H4 (cell line): ENCODE data around the gene NAGA. TPM values are rescaled to one million over a fixed set of nuclear protein-coding genes. Genes with fewer than 3 reads are reported as not detected.
"Not testable (repeated sequence)": the region's sequence is repeated elsewhere in the genome, so short reads cannot be mapped to it uniquely, and the experiment has no call there.

Experiments used
- DNase-seq: peaks from one replicate; pipeline ENCODE4 v3.0.0-alpha.2; 2015; ENCODE audit warnings: low spot score
- total RNA-seq: library from RNA; depleted of rRNA; stranded (reverse); fragments of >200 nt; shearing (Covaris generic); gene quantifications from 2 replicates; pipeline ENCODE4 v1.2.3, GENCODE V29; 2014; rRNA removed

The NAGA gene
- 28.0 and 29.8 TPM in 2 replicates for total RNA-seq

- DNase-seq, result peak; percentile 96
Observed at GRCh38 chr22:42070517-42071422, at the start of gene NAGA. TSS of gene NAGA (minus strand) at chr22:42070812. CDS start at chr22:42070297, 515 bp downstream.

- DNase-seq, result no peak
Observed at GRCh38 chr22:42116848-42117424, 46.3 kb upstream of the NAGA start.

GRCh38 chr22:42115420-42115830 lies 44.8 kb upstream of the NAGA start:
- DNase-seq, result not testable (repeated sequence)

- no peak for DNase-seq
Observed at GRCh38 chr22:42114721-42115120, 44.1 kb upstream of the NAGA start.

GRCh38 chr22:42112793-42113192 lies 42.2 kb upstream of the NAGA start:
- DNase-seq, result not testable (repeated sequence)

- DNase-seq, result no peak
Observed at GRCh38 chr22:42111798-42112197, 41.2 kb upstream of the NAGA start.

- DNase-seq, result no peak
Observed at GRCh38 chr22:42108848-42109247, 38.2 kb upstream of the NAGA start.

GRCh38 chr22:42104332-42104860 lies 33.8 kb upstream of the NAGA start:
- not testable (repeated sequence) for DNase-seq

GRCh38 chr22:42101199-42101598 lies 30.6 kb upstream of the NAGA start:
- DNase-seq, result no peak

GRCh38 chr22:42091455-42091782 lies 20.8 kb upstream of the NAGA start:
- DNase-seq, result no peak

- peak; percentile 99 for DNase-seq
Observed at GRCh38 chr22:42090596-42091454, 20.2 kb upstream of the NAGA start, which contains the start of gene NDUFA6. TSS of gene NDUFA6 (minus strand) at chr22:42090772. CDS start at chr22:42090744, 28 bp downstream.

GRCh38 chr22:42086051-42086450 lies 15.4 kb upstream of the NAGA start:
- no peak for DNase-seq

- DNase-seq, result no peak
Observed at GRCh38 chr22:42084874-42085273, 14.3 kb upstream of the NAGA start.

- DNase-seq, result no peak
Observed at GRCh38 chr22:42083119-42083518, 12.5 kb upstream of the NAGA start.

GRCh38 chr22:42080287-42080686 lies 9.7 kb upstream of the NAGA start:
- no peak for DNase-seq

GRCh38 chr22:42079319-42080251 lies 9.0 kb upstream of the NAGA start, which contains the start of gene SMDT1:
TSS of gene SMDT1 (plus strand) at chr22:42079700. CDS start at chr22:42079769, 69 bp downstream.
- DNase-seq, result peak; percentile 96

GRCh38 chr22:42078469-42079318 lies 8.1 kb upstream of the NAGA start:
- DNase-seq, result no peak

- no peak for DNase-seq
Observed at GRCh38 chr22:42077486-42078125, 7.0 kb upstream of the NAGA start.
